Activated CD4-positive, alpha-beta T cell treated with anti-CD3 and anti-CD28 coated beads, Interleukin-2, amount 50 U/mL, for 16 hours (primary cell): ENCODE results near the gene CDKL5.
A peak's percentile ranks its signal among the peaks of the same experiment; 100 is the strongest.

ENCODE experiments used
- DNase-seq: peaks from one replicate; pipeline ENCODE4 v3.0.0-alpha.2; 2020

Gene CDKL5

GRCh38 chrX:18654875-18655836, 229.7 kb downstream of the CDKL5 start:
- no peak for DNase-seq

- DNase-seq = no peak
Observed at GRCh38 chrX:18661273-18661672, 235.9 kb downstream of the CDKL5 start.

- no peak for DNase-seq
Observed at GRCh38 chrX:18664947-18665346, 239.5 kb downstream of the CDKL5 start.

DNA sequence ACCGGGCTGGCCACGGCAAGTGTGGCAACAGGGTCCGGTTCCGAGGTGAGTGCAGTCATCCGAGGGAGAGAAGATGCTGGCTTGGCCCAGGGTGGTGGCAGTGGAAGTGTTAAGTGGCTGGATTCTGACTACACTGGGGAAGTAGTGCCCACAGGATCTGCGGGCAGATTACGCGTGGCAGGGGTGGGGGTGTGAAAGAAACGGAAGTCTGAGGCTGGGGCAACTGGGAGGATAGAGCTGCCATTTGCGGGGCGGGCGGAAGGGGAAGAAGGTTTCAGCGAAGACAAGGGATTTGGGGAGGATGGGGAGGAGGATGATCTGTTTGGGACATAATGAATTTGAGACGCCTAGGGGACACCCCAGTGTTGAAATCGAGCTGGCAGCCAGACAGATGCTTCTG, 241.2 kb downstream of the CDKL5 start:
- DNase-seq = no peak

DNA sequence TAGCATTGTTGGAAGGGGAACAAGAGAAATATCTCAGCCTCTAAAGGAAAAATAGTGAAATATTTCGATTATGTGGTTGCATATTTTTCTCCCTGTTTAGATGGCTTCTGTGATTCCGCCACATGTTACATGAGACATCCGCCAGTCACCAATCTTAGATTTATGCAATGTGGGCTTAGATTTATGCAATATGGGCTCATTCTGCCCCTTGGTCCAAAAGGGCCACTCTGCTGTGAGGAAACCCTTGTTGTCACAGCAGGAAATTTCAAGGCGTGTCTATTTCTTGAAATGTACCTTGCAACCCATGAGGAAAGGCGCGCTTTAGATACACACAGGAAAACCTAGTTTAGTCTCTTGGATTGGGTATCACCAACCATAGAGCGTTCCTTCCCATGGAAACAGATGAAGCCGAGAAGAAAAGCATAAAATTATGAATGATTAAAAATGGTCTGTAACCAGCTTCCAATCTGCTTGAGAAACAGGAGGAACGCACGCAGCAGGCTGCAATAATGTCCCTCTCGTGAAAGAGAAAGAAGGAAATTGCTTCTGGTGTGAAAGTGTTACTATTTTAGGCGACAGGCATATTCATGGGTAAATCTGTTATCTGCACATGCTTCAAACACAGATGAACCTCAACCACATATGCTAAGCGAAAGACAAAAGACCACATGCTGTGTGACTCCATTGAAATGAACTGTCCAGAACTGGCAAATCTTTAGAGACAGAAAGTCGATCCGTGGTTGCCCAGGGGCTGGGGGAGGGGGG, 242.8 kb downstream of the CDKL5 start:
- no peak for DNase-seq

GRCh38 chrX:18672008-18672407, 246.6 kb downstream of the CDKL5 start, which contains the start of gene RS1:
Gene RS1, minus strand, starts transcription at chrX:18672108. Its CDS starts 40 bp downstream, at chrX:18672068.
- DNase-seq = no peak

GRCh38 chrX:18674417-18674787, 249.0 kb downstream of the CDKL5 start:
- DNase-seq = peak; percentile 4

- peak; percentile 81 for DNase-seq
Observed at GRCh38 chrX:18674788-18675735, 249.7 kb downstream of the CDKL5 start.

DNA sequence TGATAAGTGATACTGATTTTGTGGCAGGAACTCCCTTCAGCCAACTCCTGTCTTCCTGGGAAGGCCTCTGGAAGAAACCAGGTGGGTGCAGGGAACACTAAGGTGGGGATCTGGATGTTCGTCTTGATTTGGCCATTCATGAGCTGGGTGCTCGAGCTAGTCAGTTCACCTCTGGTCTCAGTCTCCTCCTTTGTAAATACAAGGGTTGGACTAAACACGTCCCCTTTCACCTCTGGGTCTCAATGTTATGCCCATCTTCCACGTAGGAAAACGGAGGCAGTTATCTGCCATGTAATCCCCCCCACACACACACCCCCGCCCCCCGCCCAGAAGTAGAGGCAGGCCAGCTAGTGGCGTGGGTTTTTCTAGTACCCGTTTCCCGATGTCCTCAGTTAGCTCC, 250.6 kb downstream of the CDKL5 start:
- no peak for DNase-seq

- DNase-seq = no peak
Observed at GRCh38 chrX:18676470-18676869, 251.1 kb downstream of the CDKL5 start.

- no peak for DNase-seq
Observed at GRCh38 chrX:18677161-18677869, 251.9 kb downstream of the CDKL5 start.

- no peak for DNase-seq
Observed at GRCh38 chrX:18681996-18682395, 256.6 kb downstream of the CDKL5 start.

DNA sequence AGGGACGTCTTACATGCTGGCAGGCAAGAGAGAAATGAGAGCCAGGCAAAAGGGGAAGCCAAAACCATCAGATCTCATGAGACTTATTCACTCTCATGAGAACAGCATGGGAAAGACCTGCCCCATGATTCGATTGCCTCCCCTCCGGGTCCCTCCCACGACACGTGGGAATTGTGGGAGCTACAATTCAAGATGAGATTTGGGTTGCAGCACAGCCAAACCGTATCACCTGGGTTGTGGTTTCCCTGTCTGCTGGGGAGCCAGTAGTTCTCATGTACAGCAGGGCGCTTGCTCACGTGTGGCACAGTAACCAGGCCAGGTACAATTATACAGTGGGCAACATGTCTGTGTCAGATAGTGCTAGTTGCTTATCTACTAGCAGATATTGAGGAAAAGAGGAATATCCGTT, 257.6 kb downstream of the CDKL5 start:
- DNase-seq = no peak

DNA sequence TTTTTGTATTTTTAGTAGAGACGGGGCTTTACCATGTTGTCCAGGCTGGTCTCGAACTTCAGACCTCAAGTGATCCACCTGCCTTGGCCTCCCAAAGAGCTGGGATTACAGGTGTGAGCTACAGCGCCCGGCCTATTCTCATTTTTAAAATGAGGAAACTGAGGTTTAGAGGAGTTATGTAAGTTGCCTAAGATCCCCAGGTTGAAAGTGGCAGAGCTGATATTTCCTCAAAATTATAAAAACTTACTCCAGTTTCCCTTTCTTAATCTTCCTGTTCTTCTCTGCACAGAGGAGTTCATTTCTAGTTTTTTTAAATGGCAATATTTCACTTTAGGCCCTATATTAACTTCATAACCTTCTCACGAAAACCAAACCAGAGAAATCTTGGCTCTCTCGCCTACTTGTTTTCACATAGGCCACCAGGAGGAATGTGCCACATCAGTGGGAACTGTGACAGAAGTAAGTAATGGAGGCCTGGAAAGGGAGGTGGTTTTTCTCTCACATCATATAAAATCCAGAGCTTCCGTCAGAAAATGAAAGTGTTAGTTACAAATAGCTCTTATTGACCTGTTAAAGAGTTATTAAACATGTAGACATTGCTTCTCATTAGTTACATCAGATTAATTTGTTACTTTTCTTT, 262.6 kb downstream of the CDKL5 start:
- no peak for DNase-seq

- DNase-seq = no peak
Observed at GRCh38 chrX:18691431-18691830, 266.0 kb downstream of the CDKL5 start.

GRCh38 chrX:18692541-18692940, 267.1 kb downstream of the CDKL5 start:
- DNase-seq = no peak

DNA sequence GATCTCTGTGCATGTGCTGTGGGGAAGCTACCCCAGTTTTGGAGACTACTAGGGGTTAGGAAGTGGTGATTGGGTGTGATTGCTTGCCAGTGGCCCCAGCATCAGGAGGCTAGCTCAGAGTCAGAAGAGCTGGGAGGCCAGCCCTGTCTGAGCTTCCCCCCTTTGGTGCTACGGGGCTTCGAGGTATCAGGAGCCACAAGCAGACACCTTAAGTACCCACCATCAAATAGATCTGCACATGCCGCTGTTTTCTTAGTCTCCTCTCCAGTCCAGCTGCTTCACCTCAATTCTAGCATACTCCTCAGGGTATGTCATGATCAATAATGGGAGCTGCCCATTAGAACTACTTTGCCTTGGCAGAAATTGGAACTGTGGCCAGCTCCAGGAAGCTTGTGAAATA, 271.2 kb downstream of the CDKL5 start:
- no peak for DNase-seq

DNA sequence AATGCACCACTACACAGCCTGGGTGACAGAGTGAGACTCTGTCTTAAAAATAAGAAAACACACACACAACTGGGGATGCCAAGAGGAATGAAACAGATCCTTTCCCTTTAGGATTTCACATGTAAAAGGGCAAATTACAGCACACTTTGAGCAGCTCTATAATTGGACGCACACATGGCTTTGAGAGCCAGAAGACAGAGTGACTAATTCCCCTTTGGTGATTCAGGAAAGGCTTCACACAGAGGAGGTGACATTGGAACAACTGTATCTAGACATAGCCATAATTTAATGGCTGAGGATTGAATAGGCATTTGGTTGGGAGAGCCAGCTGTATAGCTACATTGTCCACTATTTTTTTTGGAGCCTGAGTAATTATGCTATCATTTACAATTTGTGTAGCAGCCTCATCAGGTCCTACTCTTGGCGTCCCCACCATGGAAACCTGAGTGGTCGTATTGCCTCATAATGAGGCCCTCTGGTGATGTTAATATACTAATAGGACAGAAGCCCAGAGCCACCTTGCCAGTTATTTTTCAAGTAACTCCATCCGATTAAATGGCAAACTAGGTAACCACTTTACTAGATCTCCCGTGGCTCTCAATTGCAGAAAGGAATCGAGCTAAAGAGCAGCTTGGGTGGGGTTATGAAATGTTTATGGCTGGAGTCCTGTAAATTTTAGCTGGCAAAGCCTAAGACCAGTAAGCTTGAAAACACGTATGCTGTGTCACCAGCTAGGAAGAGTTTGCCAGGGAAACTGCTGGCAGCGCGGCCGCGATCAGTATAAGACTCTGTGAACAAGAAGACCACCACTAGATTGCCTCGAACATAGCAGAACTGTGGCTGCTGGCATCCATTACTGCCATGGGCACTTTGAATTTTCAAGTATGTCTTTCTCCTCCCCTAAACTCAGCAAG, 273.6 kb downstream of the CDKL5 start:
- no peak for DNase-seq

DNA sequence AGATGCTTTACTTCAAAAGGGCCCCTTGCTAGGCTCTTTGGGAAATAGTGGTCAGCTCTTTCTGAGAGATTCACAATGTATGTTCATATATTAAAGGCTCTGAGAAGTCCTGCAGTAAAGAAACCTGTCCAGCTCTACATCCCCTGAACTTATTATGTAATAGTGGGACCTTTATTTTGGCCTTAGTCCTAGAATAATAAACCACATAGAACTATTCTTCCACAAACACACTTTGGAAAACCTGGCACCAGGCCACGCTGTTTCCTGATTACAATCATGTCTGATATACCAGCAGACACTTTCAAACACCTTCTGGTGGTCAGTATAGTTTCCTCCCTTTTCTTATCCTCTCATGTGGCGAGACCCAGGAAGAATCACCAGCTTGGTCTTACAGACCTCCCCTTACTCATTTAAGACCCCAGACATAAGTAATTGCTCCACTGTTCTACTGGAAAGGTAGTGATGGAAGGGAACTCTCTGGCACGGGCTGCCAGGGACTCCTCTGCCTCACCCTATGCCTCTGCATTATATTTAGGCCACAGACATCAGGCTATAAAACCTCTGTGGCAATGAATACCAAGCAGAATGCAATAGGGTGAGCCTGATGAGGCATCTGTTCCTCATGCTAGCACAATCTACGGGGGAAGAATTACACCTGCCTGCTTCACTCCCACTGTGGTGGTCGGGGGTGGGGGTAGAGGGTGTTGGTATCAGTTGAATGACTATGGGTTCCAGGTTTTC, 276.4 kb downstream of the CDKL5 start:
- DNase-seq = no peak
